Left colon (tissue), 2 donors: ENCODE data around the gene RGS14. TPM values are rescaled to one million over a fixed set of nuclear protein-coding genes. Genes with fewer than 3 reads are reported as not detected.
A peak's percentile ranks its signal among the peaks of the same experiment; 100 is the strongest.

Source experiments
- ATAC-seq: fragments of 200-7000 bp; cut with Tn5 transposase; one replicate; pipeline ENCODE4 v1.9.1; 2020; ENCODE audit warnings: mild to moderate bottlenecking, moderate library complexity
- DNase-seq, 2 donors: peaks; one replicate each; pipeline ENCODE4 v3.0.0-alpha.2; 2020
- intact Hi-C, 2 donors: fragments of 100-400 bp; cut with DNase I in 1 of 2; cut with micrococcal nuclease in 1 of 2; formaldehyde crosslinking; loops; one replicate each; pipeline versions ENCODE4 v1.11.2 to v1.14.0; 2022; cut with DNase I, micrococcal nuclease
- total RNA-seq, 2 donors: library from RNA; stranded (reverse); fragmentation: NEBNext Ultra II Directional; extraction: Animal tissue kit (Norgen Biotek cat#: 25700); gene quantifications; one replicate each; pipeline ENCODE4 v1.2.1, GENCODE V29; 2021
- donor health status: DM: no; HTN: no; CAD: no.
- donor health status: DM: yes; HTN: yes; CAD: no.

RGS14 gene
- total RNA-seq, 2 donors from 2014 or later = 5.6 to 12.0 TPM

DNA sequence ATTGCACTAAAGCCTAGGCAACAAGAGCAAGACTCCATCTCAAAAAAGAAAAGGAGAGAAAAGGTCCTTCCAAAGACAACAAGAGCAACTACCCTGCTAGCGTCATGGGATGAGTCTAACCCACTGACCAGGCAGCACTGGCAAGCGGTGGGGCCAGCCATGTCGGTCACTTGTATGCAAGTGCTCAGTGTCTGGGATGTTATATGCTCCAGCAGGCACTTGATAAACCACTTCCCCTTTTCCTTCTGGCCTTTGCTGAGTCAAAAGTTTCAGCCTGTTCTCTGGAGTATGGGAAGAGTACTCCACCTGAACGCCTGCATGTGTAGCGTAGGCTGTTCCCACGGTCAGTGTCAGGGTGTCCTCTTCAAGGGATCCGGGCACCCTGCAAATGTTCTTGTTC lies 36.8 kb upstream of the RGS14 start:
- peak in 1 of 2 donors; percentile 27 for DNase-seq
- intact Hi-C loops = no loop called here
- no peak for ATAC-seq

DNA sequence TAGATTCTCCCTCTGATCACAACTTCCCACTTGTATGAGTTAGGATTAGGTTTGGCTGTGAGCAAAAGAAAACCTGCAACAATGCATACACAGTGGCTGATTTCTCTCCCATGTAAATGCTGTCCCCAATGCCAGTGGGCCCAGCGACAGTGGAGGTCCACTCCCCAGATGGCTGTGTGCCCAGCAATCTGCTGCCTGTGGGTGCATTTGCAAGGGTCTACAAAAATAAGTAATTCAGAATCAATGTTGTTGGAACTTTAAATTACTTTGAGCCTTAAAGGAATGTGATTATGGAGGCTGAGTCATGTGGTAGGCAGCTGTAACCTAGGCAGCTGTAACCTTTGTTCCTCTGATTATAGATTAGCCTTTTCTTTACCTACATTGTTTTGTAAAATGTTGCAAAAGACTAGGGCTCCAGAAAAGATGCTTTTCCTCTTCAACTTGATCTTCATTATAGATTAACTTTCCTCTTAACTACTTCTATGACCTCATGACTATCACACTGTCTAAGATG lies 31.8 kb upstream of the RGS14 start:
- no peak for DNase-seq

DNA sequence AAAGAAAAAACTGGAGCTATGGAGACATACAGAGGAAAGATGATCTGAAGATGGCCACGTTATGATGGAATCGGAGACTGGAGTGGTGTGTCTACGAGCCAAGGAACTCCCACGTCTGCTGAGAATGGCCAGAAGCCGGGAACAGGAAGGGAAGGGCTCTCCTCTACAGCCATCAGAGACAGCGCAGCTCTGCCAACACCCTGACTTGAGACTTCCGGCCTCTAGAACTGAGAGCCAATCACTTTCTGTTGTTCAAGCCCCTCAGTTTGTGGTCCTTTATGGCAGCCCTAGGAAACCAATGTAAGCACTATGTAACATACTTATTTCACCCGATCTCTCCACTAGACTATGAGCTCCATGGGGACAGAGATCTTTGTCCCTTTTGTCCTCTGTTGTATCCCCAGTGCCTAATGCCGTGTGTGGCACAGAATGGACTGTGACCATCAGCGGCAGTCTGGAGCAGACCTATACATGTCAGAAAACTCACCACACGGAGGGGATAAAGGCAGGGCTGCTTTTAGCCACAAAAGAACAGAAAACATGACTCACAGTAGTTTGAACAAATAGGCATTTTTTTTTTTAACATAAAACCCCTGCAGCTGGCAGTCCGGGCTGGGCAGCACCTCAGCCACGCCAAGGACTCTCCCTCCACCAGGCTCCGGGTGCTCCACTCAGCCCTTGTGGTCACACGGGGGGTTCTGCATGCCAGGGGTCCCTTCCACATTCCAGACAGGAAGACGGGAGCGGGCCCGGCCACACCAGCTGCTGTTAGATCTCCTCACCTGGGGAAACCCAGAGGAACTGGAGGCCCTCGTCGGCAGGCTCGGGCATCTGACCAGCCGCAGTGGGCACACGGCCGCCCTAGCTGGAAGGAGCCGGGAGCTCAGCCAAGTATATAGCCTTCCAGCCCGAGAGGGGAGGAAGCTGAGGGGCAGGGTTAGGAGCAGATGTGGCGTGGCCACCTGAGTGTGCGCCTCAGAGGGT lies 29.9 kb upstream of the RGS14 start:
- ATAC-seq = peak; percentile 15
- intact Hi-C loops = no loop called here
- DNase-seq = no peak

More for the DNA sequence above, 31.8 kb upstream of the RGS14 start:
- ATAC-seq = peak; percentile 80
- intact Hi-C loops = no loop called here

DNA sequence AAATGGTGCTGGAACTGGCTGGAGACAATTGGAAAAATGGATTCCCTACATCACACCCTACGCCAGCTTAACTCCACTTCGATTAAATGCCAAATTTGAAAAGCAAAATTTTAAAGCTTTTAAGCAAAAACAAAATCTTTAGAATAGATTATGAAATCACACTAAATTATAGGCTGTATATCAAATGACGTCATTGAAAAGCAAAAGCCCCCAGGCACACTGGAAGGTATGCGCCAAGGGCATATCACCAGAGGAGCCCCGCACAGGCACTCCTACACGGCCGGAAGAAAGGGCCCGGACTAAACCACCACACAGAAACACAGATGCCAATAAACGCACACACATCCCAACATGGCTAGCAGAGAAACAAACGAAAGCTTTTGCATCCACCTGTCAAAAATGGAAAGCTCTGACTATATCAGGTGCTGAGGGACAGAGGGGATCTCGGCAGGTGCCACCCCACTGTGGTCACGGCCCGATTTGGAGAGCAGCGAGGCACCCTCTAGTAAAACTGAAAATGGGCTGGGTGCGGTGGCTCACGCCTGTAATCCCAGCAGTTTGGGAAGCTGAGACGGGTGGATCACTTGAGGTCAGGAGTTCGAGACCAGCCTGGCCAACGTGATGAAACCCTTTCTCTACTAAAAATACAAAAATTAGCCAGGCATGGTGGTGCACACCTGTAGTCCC lies 29.0 kb upstream of the RGS14 start:
- DNase-seq (no peak), ATAC-seq (no peak)
- intact Hi-C loops = no loop called here

DNA sequence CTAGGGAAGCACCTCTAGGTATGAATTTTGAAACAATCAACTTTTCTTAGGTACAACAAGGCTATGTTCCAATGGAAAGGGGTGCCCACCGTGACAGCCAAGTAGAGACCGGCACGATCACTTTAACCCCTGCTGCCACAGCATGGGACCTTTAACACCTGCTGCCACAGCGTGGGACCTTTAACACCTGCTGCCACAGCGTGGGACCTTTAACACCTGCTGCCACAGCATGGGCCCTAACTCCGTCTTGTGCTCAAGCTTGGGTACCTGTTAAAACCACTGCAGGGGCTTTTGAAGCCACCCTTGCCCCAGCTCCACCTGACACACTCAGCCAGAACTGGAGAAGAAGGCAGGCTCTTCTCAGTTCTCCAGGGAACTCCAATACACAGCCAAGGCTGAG lies 27.8 kb upstream of the RGS14 start:
- ATAC-seq (no peak), DNase-seq (no peak)
- intact Hi-C loops = no loop called here

DNA sequence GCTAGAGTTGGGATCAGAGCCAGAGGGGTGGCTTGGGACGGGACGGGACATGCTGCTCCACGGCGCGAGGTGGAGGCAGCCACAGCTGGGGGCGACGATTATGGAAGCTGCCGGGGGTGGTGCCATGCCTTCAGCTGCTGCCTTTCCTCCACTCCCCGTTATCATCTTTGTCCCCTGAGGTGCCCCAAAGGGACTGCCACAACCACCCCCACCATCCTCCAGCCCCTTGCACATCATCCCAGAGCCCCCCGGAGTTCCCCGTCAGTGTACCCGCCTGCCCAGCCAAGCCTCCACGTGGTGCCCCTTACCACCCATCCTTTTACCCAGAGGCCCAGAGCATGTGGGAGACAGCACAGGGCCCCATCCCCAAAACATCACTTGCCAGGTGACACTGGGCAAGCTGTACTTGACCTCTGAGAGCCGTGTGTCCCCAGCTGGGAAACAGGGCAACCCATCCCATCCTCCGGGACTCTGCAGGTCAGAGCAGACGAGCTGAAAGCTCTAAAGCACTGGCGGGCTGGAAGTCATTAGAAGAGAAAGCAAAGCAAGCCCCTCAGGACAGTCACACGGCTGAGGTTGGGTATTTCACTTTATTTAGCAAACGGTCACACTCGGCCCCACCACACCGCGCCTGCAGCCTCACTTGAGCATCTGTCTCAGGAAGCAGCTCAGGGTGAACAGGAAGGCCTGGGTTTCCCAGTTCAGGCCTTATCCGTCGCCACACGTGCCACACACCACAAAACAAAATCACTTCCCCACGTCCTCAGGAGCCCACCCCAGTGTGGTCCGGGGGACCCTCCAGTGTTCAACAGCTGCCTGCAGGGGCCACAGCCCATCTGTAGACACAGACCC lies 26.5 kb upstream of the RGS14 start:
- no peak for DNase-seq
- no peak for ATAC-seq
- intact Hi-C loops = no loop called here

DNA sequence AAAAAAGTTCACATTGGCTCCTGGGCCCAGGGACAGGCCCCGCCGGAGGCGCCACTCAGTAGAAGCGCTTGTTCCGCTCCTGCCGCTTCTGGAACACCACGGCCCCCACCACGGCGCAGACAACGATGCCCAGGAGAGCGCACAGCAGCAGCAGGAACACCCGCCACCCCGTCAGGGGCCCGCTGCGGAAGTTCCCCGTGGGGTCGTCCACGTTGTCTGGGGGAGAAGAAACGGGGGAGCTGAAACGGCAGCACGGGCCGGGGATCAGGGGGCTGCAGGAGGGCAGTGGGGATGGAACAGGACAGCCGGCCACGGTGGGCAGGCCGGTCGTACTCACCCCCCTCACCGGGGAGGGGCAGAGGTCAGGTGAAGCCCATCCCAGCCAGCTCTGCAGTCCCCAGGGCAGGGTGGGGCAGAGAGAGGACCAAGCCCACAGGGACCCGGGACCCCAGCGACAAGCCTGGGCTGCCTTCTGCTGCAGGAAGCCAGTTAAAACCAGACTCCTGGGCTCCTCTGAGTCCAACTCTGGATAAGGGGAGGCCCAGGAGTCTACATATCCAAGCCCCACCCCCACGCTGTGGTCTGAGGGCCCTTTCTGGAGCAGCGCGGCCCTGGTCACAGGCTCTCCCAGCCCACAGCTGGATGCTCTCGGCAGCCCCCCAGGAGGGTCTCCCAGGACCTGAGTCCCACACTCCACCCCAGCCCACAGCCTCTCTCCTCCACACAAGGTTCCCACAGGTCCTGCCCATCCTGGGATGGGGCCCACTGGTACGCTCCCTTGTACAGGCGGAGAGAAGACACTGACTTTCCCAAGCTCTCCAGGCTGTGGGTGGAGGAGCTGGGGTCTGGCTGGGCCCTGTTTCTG lies 25.5 kb upstream of the RGS14 start:
- intact Hi-C loops = no loop called here
- no peak for DNase-seq
- no peak for ATAC-seq

DNA sequence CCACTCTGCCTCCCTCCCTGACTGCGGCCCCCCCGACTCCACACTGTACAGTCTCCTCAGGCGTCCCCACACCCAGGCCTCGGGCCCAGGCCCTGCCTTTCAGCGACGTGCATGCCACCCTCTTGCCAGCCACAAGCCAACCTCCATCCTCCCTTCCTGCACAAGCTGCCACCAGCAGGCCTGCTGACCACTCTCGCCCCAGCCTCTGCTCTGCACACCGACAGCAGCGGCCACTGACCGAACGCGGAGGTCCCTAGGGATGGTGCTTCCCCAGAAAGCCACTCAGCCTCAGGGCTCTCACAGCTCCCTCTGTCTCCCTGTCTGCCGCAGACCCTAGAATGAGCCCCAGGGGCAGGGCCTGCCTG lies 24.8 kb upstream of the RGS14 start:
- no peak for ATAC-seq

DNA sequence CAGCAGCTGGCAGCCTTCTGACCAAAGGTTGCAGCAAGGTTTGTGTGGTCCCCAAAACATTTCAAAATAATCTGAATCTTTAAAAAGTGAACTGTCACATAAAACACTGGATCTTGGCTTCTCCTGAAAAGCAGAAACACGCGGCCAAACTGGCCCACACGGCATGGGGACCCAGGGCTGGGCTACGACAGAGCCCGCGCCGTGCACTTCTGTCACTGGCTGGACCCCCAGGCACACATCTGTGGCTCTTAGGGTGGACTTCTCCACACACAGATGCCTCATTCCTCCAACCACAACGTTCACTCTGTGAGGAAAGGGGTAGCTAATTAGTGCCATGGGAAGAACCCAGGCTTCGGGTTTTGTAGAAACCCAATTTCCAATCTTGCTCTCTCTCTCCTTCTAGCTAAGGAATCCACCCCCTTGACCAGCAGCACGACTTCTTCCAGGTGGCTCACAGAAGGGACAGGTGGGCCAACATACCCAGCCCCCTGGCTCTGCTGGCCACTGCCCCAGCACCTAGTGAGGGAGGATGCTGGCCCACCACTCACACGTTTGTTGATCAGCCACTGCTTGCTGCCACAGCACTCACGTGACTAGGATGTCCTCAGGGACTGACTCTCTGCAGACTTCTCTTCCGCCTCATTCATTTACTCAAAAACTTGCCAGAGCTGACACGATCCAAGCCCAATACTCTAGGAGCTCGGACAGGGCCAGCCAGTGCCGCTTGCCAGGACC lies 24.1 kb upstream of the RGS14 start:
- DNase-seq = no peak
- intact Hi-C loops = no loop called here
- ATAC-seq = no peak

More for the DNA sequence above, 24.8 kb upstream of the RGS14 start:
- DNase-seq = no peak
- intact Hi-C loops = no loop called here

DNA sequence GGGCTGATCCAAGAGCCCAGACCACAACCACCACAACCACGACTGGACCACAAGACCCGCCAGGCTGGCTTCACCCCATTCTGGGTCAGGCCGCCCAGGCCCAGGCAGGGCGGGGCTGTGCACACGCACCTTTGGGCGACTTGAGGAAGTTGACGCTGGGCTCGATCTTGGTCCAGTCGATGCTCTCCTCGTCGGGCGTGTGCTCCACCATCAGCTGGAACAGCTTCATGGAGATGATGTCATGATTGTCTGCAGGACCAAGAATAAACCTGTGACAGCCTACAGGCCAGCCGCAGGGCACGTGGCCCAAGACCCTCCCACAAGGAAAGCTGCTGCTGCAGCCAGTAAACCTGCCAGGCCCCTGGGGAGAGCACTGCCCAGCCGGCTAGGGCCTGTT lies 23.6 kb upstream of the RGS14 start:
- intact Hi-C loops = no loop called here
- ATAC-seq (no peak), DNase-seq (no peak)

DNA sequence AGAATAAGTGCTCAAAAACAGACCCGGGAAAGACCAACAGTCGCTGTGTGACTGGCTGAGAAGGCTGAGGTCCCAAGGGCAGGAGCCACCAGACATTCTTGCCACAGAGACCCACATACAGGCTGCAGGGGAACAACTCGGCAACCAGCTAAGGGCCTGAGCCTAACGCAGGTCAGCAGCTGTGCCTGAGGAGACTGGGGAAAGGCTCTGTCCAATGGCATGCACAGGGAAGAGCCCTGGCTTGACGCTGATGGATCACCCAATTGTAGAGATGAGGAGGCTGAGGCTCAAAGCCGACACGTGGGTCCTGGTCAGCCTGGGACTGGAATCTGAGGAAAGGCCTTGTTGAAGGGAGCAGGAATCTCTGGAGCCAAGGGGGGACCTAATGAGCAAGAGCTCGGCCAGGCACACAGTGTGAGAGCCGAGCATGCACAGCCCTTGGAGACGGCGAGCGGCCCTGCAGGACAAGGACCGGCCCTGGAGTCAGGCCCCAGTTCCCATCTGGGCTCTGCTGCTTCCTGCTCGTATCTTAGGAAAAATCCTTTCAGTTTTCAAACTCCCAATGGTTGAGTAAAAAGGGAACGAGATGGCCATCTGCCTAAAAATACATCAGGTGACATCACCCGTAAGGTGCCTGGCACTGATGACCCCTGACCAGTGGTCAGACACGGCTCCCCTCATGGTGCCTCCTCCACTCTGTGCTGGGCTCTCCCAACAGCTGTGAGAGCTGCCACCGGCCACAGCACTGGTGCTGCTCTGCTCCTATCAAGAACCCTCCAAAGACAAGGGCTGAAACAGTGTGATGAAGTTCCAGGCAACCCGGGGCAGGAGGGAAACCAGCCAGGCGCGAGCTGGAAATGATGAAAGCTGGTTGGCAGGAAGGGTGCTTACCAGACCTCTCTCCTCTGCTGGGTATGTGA lies 22.7 kb upstream of the RGS14 start:
- no peak for ATAC-seq

DNA sequence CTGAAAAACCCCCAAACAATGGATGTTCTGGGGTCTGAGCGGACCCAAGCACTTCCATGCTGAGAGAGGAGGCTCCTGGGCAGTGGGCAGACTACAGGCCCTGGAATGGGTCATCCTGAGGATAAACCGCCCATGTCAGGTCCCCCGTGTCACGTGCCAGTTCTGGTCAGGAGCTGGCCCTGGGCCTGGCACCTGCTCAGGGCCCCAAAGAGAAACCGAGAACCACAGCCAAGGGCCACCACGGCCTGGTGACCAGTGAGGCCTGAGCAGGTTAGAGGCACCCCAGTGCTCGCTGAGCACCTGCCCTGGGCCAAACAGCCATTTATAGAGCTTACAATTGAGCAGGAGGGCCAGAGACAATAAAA lies 22.0 kb upstream of the RGS14 start:
- intact Hi-C loops = no loop called here
- DNase-seq (no peak), ATAC-seq (no peak)

More for the DNA sequence above, 22.7 kb upstream of the RGS14 start:
- no peak for DNase-seq
- intact Hi-C loops = no loop called here

DNA sequence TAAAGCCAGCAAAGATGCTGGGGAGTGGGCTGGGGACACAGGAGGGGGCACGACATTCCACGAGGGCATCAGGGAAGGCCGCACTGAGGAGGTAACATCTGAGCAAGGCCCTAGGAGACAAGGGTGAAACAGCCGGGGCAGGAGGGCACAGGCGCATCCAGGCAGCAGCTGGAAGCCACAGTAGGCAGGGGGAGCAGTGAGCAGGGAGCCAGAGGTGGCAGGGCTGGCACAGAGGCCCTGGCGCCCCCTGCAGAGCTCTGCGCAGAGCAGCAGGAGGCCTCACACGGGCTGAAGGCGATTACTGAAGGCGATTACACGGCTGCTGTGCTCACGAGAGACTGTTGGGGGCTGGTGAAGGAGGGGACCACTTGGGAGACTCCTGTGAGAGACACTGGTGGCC lies 21.6 kb upstream of the RGS14 start:
- DNase-seq = no peak
- intact Hi-C loops = no loop called here
- peak; percentile 68 for ATAC-seq

DNA sequence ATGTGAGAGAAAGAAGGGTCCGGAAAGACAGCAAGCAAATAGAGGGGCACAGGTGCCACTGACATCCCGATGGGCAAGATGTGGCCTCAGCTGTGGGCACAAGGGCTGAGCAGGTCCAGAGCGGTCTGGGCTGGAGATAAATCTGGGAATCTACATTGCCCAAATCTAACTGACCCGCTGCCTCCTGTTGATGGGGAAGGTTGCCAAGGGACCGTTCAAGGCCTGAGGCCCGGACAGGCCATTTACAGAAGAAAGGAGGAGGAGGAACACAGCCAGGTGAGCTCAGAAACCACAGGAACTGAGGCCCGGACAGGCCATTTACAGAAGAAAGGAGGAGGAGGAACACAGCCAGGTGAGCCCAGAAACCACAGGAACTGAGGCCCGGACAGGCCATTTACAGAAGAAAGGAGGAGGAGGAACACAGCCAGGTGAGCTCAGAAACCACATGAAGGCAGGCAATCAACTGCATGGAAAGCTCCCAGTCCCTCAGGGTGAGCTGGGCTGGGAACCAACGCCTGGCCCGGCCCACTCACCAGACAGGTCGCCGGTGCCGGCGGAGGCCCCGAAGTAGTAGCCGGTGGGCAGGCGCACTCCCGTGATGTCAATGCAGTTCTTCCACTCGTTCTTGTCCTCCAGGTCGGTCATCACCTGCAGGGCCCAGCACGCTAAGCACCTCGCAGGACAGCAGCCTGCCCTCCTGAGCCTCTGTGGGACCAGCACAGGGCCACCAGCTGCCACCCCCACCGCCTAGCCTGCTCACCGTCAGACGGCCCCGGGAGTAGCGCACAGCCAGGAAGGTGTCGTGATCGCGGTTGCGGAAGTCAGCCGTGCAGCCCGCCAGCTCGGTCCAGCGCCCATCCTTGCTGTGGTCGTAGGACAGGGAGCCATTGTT lies 20.9 kb upstream of the RGS14 start:
- DNase-seq = no peak
- intact Hi-C loops = no loop called here
- ATAC-seq = no peak

DNA sequence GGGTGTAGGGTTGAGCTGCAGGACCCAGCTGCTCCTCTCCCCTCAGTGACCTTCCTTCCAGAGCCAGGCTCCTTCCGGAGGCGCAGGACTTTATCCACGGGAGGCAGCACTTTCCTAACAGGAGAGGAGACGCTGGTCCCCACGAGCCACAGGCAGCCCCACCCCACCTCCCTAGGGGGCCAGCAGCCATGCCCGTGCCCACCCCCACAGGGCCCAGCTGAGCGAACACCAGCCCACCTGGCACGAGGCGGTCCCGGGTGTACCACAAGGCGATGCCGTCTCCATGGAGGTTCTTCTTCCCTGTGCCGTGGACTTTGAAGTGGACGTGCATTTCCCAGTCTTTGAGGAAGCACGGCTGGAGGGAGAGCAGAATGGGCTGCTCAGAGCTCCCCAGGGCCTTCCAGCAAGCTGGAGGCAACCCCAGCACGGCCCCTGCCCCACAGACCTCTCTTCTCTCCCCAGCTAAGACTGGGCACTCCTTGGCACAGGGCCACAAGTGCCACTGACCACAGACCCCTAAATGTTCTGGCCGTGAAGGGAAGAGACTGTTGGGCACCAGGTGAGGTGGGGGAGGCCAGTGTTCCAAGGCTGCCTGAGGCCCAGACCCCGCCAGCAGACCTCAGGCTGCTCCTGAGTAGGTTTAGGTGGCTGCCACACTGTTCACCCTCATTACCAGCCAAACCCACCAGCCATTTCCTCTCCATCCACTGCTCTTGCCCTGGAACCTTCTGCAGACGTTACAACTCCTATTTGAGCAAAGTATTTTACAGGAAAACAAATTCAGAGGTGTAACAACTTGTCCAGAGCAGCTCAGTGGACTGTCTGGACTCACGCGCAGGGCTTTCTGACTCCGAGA lies 19.2 kb upstream of the RGS14 start:
- ATAC-seq = no peak
- intact Hi-C loops = no loop called here
- DNase-seq = no peak
